Tibial nerve (tissue), 4 donors: ENCODE results near the gene RWDD4.

Experiments used
- CTCF ChIP-seq, 5 experiments: fragments of 200-600 bp in 3 of 5; fragments of 450-650 bp in 2 of 5; sonication (generic) in 3 of 5; IDR thresholded peaks; one replicate each; pipeline ENCODE4 v1.5.1; 2016 to 2019; ENCODE audit warnings: antibody characterized with exemption in 5 of 5, mild to moderate bottlenecking in 3 of 5, moderate library complexity in 2 of 5
- EP300 ChIP-seq, 2 donors: sonication (generic); formaldehyde crosslinking; IDR thresholded peaks; one replicate each; pipeline ENCODE4 v1.6.1; 2017; ENCODE audit warnings: antibody characterized with exemption in 2 of 2, mild to moderate bottlenecking in 1 of 2
- POLR2A ChIP-seq, 2 donors: fragments of 450-650 bp; IDR thresholded peaks; one replicate each; pipeline ENCODE4 v1.6.1; 2017; ENCODE audit warnings: antibody characterized with exemption in 2 of 2, mild to moderate bottlenecking in 2 of 2, moderate library complexity in 2 of 2

GRCh38 chr4:183657564-183657963 is 1.4 kb downstream of the RWDD4 start:
- no peak for TF ChIP-seq CTCF (IDR thresholded peaks at IDR 0.05)
- TF ChIP-seq POLR2A (IDR thresholded peaks at IDR 0.05), result no peak
- no peak for TF ChIP-seq EP300 (IDR thresholded peaks at IDR 0.05)
